Coronary artery (tissue), 2 donors: ENCODE results near the gene DNMBP.

Experiments
- DNase-seq: peaks from one replicate; pipeline ENCODE4 v3.0.0-alpha.2; 2017; ENCODE audit warnings: low spot score
- H3K27ac ChIP-seq, 2 donors: fragments of 200-600 bp; sonication (generic); one replicate each; pipeline ENCODE4 v1.5.1; 2016 to 2019
- H3K4me3 ChIP-seq: fragments of 200-600 bp; sonication (generic); 2 replicates; pipeline ENCODE4 v1.5.1; 2016; ENCODE audit warnings: mild to moderate bottlenecking, moderate library complexity
- TF ChIP-seq, protein P1 (sequence below): fragments of 200-600 bp; sonication (generic); IDR thresholded peaks from one replicate; pipeline ENCODE4 v1.5.1; 2019; ENCODE audit warnings: antibody characterized with exemption

Gene DNMBP, protein sequence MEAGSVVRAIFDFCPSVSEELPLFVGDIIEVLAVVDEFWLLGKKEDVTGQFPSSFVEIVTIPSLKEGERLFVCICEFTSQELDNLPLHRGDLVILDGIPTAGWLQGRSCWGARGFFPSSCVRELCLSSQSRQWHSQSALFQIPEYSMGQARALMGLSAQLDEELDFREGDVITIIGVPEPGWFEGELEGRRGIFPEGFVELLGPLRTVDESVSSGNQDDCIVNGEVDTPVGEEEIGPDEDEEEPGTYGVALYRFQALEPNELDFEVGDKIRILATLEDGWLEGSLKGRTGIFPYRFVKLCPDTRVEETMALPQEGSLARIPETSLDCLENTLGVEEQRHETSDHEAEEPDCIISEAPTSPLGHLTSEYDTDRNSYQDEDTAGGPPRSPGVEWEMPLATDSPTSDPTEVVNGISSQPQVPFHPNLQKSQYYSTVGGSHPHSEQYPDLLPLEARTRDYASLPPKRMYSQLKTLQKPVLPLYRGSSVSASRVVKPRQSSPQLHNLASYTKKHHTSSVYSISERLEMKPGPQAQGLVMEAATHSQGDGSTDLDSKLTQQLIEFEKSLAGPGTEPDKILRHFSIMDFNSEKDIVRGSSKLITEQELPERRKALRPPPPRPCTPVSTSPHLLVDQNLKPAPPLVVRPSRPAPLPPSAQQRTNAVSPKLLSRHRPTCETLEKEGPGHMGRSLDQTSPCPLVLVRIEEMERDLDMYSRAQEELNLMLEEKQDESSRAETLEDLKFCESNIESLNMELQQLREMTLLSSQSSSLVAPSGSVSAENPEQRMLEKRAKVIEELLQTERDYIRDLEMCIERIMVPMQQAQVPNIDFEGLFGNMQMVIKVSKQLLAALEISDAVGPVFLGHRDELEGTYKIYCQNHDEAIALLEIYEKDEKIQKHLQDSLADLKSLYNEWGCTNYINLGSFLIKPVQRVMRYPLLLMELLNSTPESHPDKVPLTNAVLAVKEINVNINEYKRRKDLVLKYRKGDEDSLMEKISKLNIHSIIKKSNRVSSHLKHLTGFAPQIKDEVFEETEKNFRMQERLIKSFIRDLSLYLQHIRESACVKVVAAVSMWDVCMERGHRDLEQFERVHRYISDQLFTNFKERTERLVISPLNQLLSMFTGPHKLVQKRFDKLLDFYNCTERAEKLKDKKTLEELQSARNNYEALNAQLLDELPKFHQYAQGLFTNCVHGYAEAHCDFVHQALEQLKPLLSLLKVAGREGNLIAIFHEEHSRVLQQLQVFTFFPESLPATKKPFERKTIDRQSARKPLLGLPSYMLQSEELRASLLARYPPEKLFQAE (N-terminal part only)

DNA sequence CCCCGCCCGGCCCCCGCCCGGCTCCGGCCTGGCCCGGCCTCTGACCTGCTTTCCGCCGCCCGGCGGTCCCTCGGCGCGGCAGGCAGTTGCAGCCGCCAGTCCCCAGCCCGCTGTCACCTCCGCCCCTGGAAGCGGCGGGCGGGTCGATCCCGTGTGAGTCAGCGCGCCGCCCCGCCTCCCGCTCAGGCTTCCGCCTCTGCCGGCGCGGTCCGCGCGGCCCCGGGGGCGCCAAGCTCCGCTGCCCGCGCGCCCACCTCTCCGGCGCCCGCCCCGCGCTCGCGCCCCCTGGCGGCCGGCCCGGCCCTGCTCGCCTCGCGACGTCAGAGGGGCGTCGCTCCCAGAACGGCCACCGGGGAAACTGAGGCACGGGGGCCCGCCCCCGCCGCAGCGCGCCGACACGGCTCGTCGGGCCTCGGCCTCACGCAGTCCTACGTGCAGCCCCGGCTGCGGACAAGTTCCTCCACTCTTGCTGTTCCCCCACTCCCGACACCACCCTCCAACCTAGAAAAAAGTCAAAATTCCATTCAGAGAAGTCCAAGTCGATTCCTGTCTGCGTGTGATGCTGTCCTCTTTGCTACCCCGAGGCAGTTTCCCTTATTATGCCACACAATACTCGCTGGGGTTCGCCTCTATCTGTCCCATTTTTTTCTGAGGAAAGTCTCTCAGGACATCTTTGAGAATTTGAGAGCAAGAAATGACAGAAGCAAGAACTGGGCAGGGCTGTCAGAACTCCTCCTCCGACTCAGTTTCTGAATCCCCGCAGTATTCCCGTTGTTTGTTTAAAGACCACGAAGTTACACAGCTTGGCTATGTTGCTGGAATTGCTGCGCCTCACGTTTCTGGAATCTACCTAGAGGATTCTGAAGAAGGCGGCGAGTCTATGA lies at the start of gene DNMBP:
Gene DNMBP (minus strand): TSS at position 155 of the 884 bp plus-strand sequence. CDS start 37,823 bp downstream, outside the sequence.
- Histone ChIP-seq H3K4me3 (peak within 1 kb of the TSS; percentile 79), H3K27ac (peak within 1 kb of the TSS; percentile 66 to 85)
- DNase-seq: peak; percentile 80
- TF ChIP-seq, protein P1, sequence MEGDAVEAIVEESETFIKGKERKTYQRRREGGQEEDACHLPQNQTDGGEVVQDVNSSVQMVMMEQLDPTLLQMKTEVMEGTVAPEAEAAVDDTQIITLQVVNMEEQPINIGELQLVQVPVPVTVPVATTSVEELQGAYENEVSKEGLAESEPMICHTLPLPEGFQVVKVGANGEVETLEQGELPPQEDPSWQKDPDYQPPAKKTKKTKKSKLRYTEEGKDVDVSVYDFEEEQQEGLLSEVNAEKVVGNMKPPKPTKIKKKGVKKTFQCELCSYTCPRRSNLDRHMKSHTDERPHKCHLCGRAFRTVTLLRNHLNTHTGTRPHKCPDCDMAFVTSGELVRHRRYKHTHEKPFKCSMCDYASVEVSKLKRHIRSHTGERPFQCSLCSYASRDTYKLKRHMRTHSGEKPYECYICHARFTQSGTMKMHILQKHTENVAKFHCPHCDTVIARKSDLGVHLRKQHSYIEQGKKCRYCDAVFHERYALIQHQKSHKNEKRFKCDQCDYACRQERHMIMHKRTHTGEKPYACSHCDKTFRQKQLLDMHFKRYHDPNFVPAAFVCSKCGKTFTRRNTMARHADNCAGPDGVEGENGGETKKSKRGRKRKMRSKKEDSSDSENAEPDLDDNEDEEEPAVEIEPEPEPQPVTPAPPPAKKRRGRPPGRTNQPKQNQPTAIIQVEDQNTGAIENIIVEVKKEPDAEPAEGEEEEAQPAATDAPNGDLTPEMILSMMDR: peak; percentile 24

DNA sequence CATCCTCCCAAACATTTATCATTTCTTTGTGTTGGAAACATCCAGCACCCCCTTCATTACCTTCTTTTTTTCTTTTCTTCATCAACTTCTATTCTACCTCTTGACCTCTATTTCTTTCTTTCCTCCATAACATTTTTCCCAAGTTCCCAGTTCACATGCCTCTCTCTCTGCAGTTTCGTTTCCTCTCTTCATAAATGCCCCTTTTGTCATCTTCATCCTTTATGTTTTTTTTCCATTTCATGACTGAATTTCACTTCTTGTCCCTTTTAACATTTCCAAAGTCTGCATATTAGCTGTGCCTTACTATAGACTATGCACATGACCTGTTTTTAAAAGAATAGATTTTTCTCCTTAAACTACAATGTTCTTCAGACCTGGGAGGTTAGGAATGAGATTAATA lies 48.2 kb upstream of the DNMBP start:
- Histone ChIP-seq H3K4me3 (no peak overlapping the region), H3K27ac (no peak overlapping the region)
- no peak for DNase-seq
- TF ChIP-seq, protein P1: no peak

DNA sequence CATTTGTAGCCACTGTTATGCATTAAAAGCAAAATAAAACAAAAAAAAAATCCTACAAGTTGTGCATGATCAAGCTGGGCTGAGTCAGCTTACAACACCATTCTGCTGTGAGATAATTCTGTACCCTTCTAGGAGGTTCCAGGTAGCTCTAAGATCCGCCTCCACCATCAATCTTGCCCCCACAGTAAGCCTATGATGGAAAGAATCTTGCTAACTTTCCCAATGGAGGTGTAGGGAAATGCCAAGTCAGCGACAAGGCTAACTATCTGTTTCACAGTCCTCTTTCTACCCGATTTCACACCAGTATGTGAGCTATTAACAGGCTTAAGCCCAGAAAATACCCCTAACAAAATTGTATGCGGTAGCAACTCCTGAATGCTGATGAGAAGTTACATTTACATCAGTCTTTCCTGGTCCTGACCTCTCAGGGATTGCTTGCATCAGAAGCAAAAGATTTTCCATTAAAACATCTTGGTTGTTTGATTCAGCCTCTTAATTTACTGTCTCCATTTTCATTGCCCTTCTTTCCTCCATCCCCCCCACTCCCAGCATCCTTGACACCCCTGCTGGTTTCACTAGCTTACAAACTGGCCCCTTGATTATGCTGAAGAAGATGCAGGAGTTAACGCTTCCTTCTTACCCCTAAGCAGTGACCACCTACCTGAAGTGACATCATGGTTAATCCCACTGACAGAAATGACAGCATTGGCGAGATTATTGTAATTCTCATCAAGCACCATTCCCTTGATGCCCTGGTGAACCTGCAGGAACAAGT lies 44.1 kb upstream of the DNMBP start:
- TF ChIP-seq, protein P1: no peak
- H3K4me3 ChIP-seq: no peak overlapping the region
- H3K27ac ChIP-seq: no peak overlapping the region
- DNase-seq: no peak

DNA sequence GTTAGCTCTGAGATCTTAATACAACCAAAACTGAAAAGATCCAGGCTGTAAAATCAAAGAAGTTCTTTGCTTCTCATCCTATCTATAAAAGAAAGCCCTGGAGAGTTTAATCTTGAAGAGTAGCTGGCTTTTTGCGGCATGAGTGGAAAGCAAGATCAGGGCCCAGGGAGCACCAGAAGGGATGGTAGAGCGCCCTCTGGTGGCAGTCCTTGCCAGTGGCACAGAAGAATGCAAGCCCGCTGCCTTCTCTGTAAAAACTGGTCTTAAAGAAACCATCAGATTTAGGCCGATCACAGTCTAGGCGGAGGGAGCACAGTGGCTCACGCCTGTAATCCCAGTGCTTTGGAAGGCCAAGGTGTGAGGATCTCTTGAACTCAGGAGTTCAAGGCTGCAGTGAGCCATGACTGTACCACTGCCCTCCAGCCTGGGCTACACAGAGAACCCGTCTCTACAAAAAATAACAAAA lies 36.3 kb upstream of the DNMBP start:
- Histone ChIP-seq H3K4me3 (no peak overlapping the region), H3K27ac (no peak overlapping the region)
- TF ChIP-seq, protein P1: peak; percentile 90
- peak; percentile 80 for DNase-seq

DNA sequence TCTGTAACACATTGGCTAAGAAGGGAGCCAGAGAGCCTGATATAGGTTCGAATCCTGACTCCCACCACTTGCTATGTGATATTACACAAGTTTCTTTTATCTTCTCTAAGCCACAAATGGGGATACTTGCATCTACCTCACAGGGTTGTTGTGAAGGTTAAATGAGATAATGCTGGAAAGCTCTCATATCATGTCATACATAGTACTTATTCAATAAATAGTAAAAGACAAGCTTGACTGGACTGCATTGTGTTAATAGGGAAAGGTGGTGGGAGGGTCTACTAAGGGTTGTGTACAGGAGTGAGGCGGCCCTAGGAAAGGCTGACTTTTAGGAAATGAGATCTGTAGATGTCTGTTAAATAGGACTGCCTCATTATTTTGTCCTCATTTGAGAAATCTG lies 35.8 kb upstream of the DNMBP start:
- Histone ChIP-seq H3K4me3 (no peak overlapping the region), H3K27ac (no peak overlapping the region)
- no peak for DNase-seq
- TF ChIP-seq, protein P1: no peak
